ENCODE results near the gene LIPG.
"Not testable (repeated sequence)": the region's sequence is repeated elsewhere in the genome, so short reads cannot be mapped to it uniquely, and the experiment has no call there.

Gene LIPG

DNA sequence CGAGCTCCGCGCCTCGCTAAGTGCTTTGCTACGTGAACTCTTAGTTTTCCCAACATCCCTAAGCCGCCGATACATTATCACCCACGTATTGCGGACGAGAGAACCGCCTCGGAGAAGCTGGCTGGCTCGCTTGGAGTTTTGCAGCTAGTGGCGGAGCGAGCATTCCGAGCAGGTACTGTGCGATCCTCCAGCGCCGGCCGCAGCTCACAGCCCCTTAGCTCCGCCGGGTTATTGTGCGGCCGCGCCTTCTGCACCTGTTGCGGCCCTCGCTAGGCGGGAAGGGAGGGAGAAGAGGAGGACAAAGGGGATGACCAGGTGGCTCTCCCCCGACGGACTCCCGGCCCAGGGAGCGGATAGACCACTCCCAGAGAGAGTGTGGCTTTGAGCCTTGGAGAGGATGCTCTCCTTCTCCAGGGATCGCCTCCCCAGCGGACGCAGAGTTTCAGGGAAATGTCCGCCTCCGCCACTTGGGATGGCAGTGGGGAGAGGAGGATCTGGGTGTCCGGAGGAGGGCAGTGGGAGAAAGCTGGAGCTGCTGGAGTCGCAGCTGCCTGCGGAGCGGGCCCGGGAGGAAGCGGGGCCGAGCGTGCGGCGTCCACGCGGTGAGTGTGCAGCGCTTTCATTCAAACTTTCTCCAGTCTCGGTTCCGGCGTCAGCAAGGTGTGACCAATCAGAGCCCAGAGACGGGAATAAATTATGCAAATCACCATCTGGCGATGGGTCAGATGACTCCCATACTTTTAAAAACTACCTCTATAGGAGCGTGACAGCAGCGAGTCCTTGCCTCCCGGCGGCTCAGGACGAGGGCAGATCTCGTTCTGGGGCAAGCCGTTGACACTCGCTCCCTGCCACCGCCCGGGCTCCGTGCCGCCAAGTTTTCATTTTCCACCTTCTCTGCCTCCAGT lies at the start of gene LIPG:
Gene LIPG (plus strand): TSS at position 769 of the 905 bp plus-strand sequence. CDS start 252 bp downstream, outside the sequence.
- peak; percentile 97 for DNase-seq (ENCODE audit: low read depth)
- TF ChIP-seq CTCF (IDR thresholded peaks at IDR 0.05; ENCODE audit: low read length, missing control alignments) = no peak
- H3K4me3 ChIP-seq (replicated peaks; ENCODE audit: low read depth, low read length) = peak within 1 kb of the TSS; percentile 86

GRCh38 chr18:49512876-49513275 lies 49.0 kb upstream of the LIPG start:
- not testable (repeated sequence) for H3K4me3 ChIP-seq (replicated peaks; ENCODE audit: low read depth, low read length); DNase-seq (ENCODE audit: low read depth)

DNA sequence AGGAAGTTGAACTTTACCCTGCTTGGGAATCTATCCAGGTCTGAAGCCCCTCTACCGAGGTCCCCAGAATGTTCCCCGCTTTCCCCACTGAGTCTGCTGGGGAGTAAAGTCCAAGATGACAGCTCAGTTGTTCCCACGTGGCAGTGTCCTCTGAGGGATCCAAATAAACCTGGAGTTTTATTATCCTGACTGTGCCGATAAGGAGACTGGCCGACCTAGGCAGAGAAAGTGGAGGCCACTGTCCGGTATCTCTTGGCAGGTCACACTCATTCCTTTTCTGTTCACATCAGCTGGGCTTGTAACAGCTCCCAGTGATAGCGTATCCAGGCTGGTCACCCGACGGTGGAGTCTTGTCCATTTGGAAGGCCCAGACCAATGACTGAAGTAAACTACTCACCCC lies 47.3 kb upstream of the LIPG start:
- no peak for TF ChIP-seq CTCF (IDR thresholded peaks at IDR 0.05; ENCODE audit: low read length, missing control alignments)
- no peak for DNase-seq (ENCODE audit: low read depth)
- no peak overlapping the region for H3K4me3 ChIP-seq (replicated peaks; ENCODE audit: low read depth, low read length)

DNA sequence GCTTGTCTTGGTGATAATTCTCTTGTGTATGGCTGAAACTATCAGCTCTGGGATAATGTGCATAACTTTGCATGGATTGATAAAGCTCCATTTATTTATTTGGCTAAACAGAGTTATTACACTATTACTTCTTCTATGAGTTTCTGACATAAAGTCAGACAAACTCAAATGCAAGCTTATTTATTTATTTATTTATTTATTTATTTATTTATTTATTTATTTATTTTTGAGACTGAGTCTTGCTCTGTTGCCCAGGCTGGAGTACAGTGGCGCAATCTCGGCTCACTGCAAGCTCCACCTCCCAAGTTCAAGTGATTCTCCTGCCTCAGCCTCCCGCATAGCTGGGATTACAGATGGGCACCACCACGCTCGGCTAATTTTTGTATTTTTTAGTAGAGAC lies 46.9 kb upstream of the LIPG start:
- not testable (repeated sequence) for H3K4me3 ChIP-seq (replicated peaks; ENCODE audit: low read depth, low read length); DNase-seq (ENCODE audit: low read depth)

DNA sequence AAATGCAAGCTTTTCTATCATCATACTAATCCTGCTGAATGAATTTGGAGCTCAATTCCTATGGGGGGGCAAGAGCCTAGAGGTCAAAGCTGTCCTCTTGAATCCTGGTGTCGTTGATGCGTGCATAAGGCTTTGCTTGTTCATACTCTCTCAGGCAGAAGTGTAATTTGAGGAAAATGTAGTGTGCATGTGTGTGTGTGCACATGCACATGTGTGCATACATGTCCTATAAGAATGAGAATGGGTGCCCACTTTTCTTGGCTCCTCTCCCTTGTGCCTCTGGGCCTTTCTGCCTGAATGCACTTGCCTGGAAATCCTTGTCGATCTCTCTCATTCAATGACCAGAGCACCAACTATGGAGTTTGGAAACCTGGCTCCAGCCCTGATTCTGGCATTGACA lies 46.3 kb upstream of the LIPG start:
- no peak for DNase-seq (ENCODE audit: low read depth)
- no peak overlapping the region for H3K4me3 ChIP-seq (replicated peaks; ENCODE audit: low read depth, low read length)
- TF ChIP-seq CTCF (IDR thresholded peaks at IDR 0.05; ENCODE audit: low read length, missing control alignments) = no peak

DNA sequence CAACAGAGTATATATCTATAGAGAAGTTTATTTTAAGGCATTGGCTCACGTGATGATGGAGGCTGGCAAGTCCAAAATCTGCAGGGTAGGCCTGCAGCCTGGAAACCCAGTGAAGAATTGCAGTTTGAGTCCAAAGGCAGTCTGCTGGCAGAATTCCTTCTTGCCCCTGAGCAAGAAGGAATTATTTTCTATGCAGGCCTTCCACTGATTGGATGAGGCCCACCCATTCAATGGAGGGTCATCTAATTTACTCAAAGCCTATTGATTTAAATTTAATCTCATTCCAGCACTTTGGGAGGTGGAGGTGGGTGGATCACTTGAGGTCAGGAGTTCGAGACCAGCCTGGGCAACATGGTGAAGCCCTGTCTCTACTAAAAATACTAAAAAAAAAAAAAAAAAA lies 44.4 kb upstream of the LIPG start:
- no peak for DNase-seq (ENCODE audit: low read depth)
- no peak for TF ChIP-seq CTCF (IDR thresholded peaks at IDR 0.05; ENCODE audit: low read length, missing control alignments)
- H3K4me3 ChIP-seq (replicated peaks; ENCODE audit: low read depth, low read length) = no peak overlapping the region

DNA sequence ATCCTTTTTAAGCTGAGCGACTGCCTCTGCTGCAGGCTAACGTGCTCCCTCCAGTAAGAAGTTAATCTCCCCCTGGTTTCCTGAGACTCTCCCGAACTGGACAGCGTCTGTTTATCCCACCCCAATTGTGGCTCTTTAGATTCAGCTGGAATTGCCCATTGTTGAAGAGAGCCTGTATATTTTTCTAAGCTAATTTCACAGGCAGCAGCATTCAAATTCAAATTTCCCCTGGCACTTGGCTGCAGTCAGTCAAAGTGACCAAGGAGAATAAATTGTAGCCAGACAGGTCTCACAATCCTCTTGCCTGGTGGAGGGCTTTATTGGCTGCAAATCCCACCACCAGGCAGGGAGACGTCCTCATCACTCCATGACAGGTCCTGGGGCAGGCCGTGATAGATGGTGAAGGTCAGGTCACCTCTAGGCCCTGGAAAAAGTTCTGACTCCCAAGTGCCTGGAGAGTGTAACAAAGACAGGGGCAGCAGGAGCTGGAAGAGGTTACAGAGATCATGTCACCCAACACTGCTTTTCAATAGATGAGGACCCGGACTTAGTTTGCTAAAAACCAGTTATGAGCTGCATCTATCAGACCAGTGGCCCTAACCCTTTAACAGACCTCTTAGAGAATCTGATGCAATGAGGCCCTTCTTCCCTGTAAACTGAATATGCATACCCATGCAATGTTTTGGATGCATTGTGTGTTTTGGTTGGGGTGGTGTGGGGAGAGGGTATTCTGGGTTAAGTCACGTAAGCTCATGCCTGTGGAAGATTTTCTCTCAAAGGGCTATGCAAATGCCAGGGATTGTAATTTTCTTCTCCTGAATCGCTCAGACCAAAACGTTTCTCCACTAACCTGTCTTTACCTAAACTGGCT lies 42.5 kb upstream of the LIPG start:
- no peak for TF ChIP-seq CTCF (IDR thresholded peaks at IDR 0.05; ENCODE audit: low read length, missing control alignments)
- no peak overlapping the region for H3K4me3 ChIP-seq (replicated peaks; ENCODE audit: low read depth, low read length)
- DNase-seq (ENCODE audit: low read depth) = no peak
